NOMO-1 (cell line): ENCODE results near the gene BLZF1.
"Not testable (repeated sequence)": the region's sequence is repeated elsewhere in the genome, so short reads cannot be mapped to it uniquely, and the experiment has no call there.

Source experiments
- DNase-seq, 2 experiments: peaks; one replicate each; lab custom pipeline; 2025; ENCODE audit not compliant: unreplicated experiment in 2 of 2; lab: John Stamatoyannopoulos, UW

Gene BLZF1

GRCh38 chr1:169348383-169349036 lies 19.5 kb upstream of the BLZF1 start:
- DNase-seq, result peak; percentile 2 to 47

- no peak for DNase-seq
Observed at GRCh38 chr1:169360415-169360814, 7.6 kb upstream of the BLZF1 start.

GRCh38 chr1:169361281-169361680 lies 6.7 kb upstream of the BLZF1 start:
- no peak for DNase-seq

- peak in 1 of 2 experiments; percentile 5 for DNase-seq
Observed at GRCh38 chr1:169363046-169363730, 4.8 kb upstream of the BLZF1 start.

- no peak for DNase-seq
Observed at GRCh38 chr1:169364948-169365347, 3.0 kb upstream of the BLZF1 start.

GRCh38 chr1:169367096-169367685 lies 804 bp upstream of the BLZF1 start:
- DNase-seq, result peak in 1 of 2 experiments; percentile 41

- peak; percentile 24 to 39 for DNase-seq
Observed at GRCh38 chr1:169368406-169368769, 393 bp downstream of the BLZF1 start.

GRCh38 chr1:169371404-169371803 lies 3.4 kb downstream of the BLZF1 start:
- peak; percentile 0 to 54 for DNase-seq

- no peak for DNase-seq
Observed at GRCh38 chr1:169381162-169381561, 13.2 kb downstream of the BLZF1 start.

- DNase-seq, result no peak
Observed at GRCh38 chr1:169383449-169383848, 15.5 kb downstream of the BLZF1 start.

GRCh38 chr1:169387399-169387798 lies 19.4 kb downstream of the BLZF1 start:
- DNase-seq, result no peak

GRCh38 chr1:169390303-169390702 lies 22.3 kb downstream of the BLZF1 start:
- DNase-seq, result no peak

GRCh38 chr1:169392406-169392805 lies 24.4 kb downstream of the BLZF1 start:
- peak; percentile 53 to 59 for DNase-seq

GRCh38 chr1:169395955-169396354 lies 28.0 kb downstream of the BLZF1 start:
- DNase-seq, result no peak

- DNase-seq, result not testable (repeated sequence)
Observed at GRCh38 chr1:169402578-169402977, 34.6 kb downstream of the BLZF1 start.

GRCh38 chr1:169408340-169408739 lies 40.3 kb downstream of the BLZF1 start:
- not testable (repeated sequence) for DNase-seq

- no peak for DNase-seq
Observed at GRCh38 chr1:169414952-169415351, 47.0 kb downstream of the BLZF1 start.

GRCh38 chr1:169421309-169421708 lies 53.3 kb downstream of the BLZF1 start:
- no peak for DNase-seq

GRCh38 chr1:169426174-169426705 lies 58.2 kb downstream of the BLZF1 start:
- no peak for DNase-seq

GRCh38 chr1:169427081-169427641 lies 59.2 kb downstream of the BLZF1 start, which contains the start of gene CCDC181:
Gene CCDC181, minus strand, starts transcription at chr1:169427474. Its CDS starts 2,547 bp downstream, at chr1:169424927.
- DNase-seq, result no peak
